ENCODE data around the gene LNX1. TPM values are rescaled to one million over a fixed set of nuclear protein-coding genes. Genes with fewer than 3 reads are reported as not detected.

LNX1 gene
- 1.6 and 3.2 TPM in 2 replicates for total RNA-seq

- DNase-seq (ENCODE audit: low read depth) (peak; percentile 85), FAIRE-seq (no peak)
- Histone ChIP-seq H3K36me3 (ENCODE audit: control insufficient read depth, insufficient read depth, low read length) (no peaks in the 10 kb centered on the region), H3K4me3 (ENCODE audit: low read depth, low read length) (peak within 1 kb of the TSS; percentile 31), H3K27me3 (ENCODE audit: control insufficient read depth, insufficient read depth, low read length) (no peaks in the 10 kb centered on the region)
- TF ChIP-seq CTCF (IDR thresholded peaks at IDR 0.05; ENCODE audit: insufficient read depth, low read length, severe bottlenecking) = peak; percentile 43
Measured at GRCh38 chr4:53591372-53591892, at the start of gene LNX1. TSS of gene LNX1 (minus strand) at chr4:53591486. CDS start at chr4:53574002, 17,484 bp downstream.

- H3K36me3 ChIP-seq (ENCODE audit: control insufficient read depth, insufficient read depth, low read length) = no peaks in the 10 kb centered on the region
- TF ChIP-seq CTCF (IDR thresholded peaks at IDR 0.05; ENCODE audit: insufficient read depth, low read length, severe bottlenecking) = no peak
- H3K27me3 ChIP-seq (ENCODE audit: control insufficient read depth, insufficient read depth, low read length) = no peaks in the 10 kb centered on the region
- no peak overlapping the region for H3K4me3 ChIP-seq (ENCODE audit: low read depth, low read length)
- no peak for DNase-seq (ENCODE audit: low read depth)
- no peak for FAIRE-seq
Measured at GRCh38 chr4:53640576-53641453, 49.5 kb upstream of the LNX1 start.

GRCh38 chr4:53638919-53639318 lies 47.6 kb upstream of the LNX1 start:
- DNase-seq (ENCODE audit: low read depth) = no peak
- Histone ChIP-seq H3K36me3 (ENCODE audit: control insufficient read depth, insufficient read depth, low read length) (no peaks in the 10 kb centered on the region), H3K4me3 (ENCODE audit: low read depth, low read length) (no peak overlapping the region), H3K27me3 (ENCODE audit: control insufficient read depth, insufficient read depth, low read length) (no peaks in the 10 kb centered on the region)
- TF ChIP-seq CTCF (IDR thresholded peaks at IDR 0.05; ENCODE audit: insufficient read depth, low read length, severe bottlenecking) = no peak
- FAIRE-seq = no peak

- TF ChIP-seq CTCF (IDR thresholded peaks at IDR 0.05; ENCODE audit: insufficient read depth, low read length, severe bottlenecking) = no peak
- no peaks in the 10 kb centered on the region for H3K36me3 ChIP-seq (ENCODE audit: control insufficient read depth, insufficient read depth, low read length)
- FAIRE-seq = no peak
- H3K4me3 ChIP-seq (ENCODE audit: low read depth, low read length) = no peak overlapping the region
- H3K27me3 ChIP-seq (ENCODE audit: control insufficient read depth, insufficient read depth, low read length) = no peaks in the 10 kb centered on the region
- DNase-seq (ENCODE audit: low read depth) = peak; percentile 14
Measured at GRCh38 chr4:53637348-53637747, 46.1 kb upstream of the LNX1 start.

- TF ChIP-seq CTCF (IDR thresholded peaks at IDR 0.05; ENCODE audit: insufficient read depth, low read length, severe bottlenecking) = no peak
- Histone ChIP-seq H3K27me3 (ENCODE audit: control insufficient read depth, insufficient read depth, low read length) (no peaks in the 10 kb centered on the region), H3K4me3 (ENCODE audit: low read depth, low read length) (no peak overlapping the region), H3K36me3 (ENCODE audit: control insufficient read depth, insufficient read depth, low read length) (no peaks in the 10 kb centered on the region)
- FAIRE-seq = no peak
- no peak for DNase-seq (ENCODE audit: low read depth)
Measured at GRCh38 chr4:53635697-53636483, 44.6 kb upstream of the LNX1 start.
